ENCODE data around the gene CDC42BPG.

- TF ChIP-seq CTCF (IDR thresholded peaks at IDR 0.05) (no peak), POLR2A (IDR thresholded peaks at IDR 0.05) (no peak)
These were observed 8.6 kb downstream of the CDC42BPG start for GRCh38 chr11:64835616-64836447.

All from body of pancreas (tissue), 4 donors.